Stimulated activated CD8-positive, alpha-beta memory T cell treated with anti-CD3 and anti-CD28 coated beads, Interleukin-12 subunit alpha, Interleukin-12 subunit beta, amount 100 ng/mL, for 24 hours (primary cell): ENCODE data around the gene ANKRD13A.

ENCODE experiments used
- DNase-seq: peaks from one replicate; pipeline ENCODE4 v3.0.0-alpha.2; 2020; ENCODE audit errors: extremely low read depth

The ANKRD13A gene

DNA sequence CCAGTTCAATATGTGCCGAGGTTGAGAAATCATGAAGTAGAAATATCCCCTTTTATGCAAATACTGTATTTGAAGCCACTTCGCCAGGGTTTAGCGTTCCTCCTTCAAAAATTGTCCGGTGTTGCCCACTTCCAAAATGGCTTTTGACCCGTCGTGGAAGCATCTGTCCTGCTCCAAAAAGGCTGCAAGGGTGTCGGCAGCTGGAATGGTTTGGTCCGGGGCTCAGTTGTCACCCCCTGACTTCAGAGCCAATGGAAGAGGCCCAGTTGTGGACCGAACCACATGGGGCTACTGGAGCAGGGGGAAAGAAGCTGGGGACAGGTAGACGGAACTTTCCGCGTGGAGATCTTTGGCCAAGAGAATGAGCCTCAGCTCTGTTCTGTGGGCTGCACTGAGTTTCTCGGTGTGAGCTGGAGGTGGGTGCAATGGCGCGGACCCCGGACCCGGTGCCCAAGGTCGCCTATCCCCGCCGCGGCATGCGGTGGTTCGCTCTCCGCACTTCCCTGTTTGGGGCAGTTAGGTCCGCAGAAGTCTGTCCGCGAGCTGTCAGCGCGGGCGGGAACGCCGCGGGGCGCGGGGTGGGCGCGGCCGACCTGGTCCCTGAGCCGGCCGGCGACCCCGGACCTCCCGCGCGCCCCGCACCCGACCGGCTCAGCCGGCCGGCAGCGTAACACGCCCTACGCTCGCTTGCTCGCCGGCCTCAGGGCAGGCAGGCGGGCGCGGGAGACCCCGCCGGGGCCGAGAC, at the start of gene ANKRD13A:
Gene ANKRD13A (plus strand): TSS at position 527 of the 745 bp plus-strand sequence. CDS start 259 bp downstream, outside the sequence.
- DNase-seq: peak; percentile 57

DNA sequence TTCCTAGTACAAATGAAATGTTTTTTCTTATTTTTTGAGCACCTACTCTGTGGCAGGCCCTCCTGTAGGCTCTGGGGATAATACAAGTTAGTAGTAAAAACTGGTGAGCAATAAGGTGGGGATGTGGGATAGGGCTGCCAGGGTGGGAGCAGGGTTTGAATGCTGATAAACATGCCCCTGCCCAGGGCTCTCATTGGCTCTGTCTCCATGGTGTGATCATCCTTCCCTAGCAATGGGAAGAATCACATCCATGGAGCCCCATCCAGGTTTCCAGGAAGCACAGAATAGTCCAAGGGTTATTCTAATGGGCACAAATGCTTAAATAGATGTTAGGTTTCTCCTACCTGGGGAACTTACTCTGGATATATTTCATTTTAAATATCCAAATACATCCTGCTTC, 48.6 kb upstream of the ANKRD13A start:
- DNase-seq: no peak

DNA sequence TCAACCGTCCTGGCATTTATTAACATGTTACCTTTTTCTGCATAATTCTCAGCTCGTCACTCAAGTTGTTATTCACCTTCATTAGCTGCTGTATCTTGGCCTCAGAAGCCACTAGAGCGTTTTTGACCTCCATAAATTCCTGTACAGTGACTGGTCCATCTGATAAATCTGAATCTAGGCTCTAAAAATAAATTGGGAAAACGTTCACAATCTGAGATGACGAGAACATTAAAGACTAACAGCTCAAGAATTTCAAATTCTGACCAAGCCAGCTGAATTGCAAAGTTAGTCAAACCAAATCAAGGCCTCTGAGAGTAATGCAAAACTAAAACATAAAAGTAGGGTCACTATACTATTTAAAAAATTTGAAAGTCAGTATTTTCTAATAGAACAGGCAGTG, 48.1 kb upstream of the ANKRD13A start:
- no peak for DNase-seq

DNA sequence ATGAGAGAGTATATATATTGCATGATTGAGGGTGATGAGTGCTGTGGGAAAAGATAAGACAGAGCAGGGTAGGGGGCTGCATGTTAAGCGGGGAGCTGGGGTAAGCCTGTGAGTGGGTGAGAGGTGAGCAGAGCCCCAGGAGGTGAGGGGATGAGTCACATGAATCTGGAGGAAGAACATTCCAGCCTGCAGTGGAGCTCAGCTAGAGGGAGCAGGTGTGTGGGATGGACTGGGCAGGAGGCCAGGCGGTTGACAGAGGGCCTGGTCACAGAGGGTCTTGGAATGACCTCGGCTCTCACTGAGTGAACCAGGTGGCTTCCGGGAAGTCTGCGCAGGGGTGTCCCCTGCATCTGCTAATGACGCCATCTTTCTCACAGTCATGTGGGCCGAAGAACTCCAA, 47.5 kb upstream of the ANKRD13A start:
- DNase-seq: no peak

DNA sequence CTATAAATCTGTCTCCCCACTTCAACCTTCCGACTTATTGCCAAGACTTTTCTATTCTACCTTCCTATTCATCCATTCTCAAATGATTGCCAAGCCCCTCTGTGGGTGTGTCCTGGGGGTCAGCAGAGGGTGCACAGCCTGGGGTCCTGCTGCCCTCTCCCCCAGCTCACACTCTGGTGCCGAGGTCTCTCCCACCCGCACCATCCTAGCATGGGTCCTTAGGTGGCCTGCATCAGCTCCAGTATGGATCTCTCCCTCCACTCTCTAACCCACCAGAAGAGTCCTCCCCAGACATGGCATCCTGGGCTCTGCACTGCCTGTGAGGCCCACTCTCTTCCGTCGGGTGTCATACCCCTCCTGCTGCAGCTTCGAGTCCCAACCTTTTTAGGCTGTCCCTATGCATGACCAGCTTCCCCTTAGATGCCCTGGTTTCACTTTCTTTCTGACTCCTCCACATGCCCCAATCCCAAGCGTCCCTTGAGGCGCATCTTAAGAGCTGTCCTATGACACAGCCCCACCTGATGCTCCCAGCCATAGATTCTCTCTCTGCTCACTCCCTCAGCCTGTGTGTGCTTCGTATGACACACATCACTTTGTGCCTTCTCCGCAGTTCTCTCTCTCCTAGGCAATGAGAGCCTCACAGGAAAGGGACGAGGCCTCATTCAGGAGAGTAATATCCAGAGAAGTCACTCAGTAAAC, 46.9 kb upstream of the ANKRD13A start:
- no peak for DNase-seq

DNA sequence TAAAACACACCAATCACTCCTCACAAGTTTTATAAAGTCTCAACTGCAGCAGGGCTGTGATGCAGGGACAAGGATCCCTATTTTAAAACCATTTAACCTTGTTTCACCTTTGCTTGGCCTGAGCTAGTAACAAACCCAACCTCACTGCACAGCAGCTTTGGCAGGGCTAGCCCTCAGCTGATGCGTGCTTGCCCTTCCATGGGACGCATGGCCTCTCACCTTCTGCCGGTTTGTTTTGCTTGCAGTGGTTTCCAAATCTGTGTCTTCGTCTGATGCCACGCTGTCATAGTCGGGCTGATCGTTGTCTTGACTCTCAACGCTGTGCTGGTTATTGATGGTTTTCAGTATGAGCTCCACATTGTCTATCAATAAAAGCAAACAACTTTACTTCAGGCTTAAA, 46.4 kb upstream of the ANKRD13A start:
- no peak for DNase-seq

DNA sequence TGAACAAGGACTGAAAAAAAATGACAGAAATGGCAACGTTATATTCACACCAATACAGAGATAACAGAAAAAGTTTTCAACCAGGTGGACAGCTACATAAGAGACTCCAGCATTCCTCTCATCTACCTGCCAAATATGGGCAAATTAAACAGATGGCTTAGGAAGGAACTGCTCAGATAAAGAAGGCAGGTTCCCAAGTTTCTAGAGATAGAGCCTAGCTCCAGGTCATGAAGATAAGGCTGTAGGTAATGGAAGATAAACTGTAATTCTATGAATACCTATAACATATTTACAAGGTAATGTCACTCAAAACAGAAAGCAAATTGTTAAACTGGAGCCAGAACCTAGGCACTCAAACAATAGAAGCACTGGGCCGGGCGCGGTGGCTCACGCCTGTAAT, 45.6 kb upstream of the ANKRD13A start:
- no peak for DNase-seq

DNA sequence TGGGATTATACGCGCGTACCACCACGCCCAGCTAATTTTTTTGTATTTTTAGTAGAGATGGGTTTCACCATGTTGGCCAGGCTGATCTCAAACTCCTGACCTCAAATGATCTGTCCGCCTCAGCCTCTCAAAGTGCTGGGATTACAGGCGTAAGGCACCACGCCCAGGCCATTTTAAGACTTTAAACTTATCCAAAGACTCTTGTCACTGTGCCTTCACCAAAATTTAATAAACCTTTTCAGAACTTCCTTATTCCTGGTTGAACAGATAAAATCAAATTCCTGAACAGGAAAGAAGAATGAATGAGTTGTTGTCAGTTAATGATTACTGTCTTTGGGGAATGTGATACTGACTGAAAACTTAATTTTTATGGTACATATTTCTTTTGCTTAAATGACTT, 40.9 kb upstream of the ANKRD13A start:
- no peak for DNase-seq

DNA sequence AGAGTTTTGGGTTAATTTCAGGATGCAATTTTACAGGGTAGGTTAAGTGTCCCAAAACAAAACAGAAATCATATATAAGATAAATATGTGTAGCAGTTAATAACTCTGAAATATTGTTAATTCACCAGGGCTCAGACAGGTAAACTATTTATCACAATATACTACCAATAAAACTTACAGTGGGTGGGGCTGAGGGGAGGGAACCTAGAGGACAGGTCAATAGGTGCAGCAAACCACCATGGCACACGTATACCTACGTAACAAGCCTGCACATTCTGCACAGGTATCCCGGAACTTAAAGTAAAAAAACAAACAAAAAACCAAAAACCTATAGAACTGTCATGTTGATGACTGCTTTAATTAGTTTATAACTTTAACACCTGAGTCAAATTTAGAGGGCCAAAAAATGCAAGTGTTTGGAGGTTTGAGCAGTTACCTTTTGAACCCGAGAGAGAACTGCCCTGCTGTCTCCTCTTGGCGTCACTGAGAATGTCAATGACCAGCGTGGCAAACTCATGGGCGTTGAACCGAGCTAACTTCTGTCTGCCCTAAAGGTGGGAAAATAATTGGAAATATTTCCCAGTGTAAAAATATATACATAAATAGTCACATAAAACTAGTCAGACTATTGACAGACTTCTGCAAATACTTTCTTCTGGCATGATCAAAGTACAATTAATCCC, 39.7 kb upstream of the ANKRD13A start:
- no peak for DNase-seq

DNA sequence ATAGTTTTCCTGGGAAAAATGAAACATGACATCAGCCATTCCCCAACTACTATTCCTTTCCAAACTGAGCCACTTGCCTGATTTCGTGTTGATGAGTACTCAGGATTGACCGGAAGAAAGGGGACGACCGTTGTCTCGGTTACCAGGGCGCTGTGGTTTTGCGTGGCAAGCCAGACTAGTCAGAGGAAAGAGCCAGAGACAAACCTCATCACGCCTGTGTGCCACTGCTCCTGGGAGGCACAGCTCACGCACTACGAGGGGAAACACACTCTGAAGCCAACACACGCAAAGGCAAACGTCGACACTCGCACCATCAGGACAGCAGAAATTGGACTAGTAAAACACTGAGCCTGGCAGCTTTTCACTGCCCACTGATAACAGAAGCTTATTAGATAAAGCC, 38.0 kb upstream of the ANKRD13A start:
- DNase-seq: no peak

DNA sequence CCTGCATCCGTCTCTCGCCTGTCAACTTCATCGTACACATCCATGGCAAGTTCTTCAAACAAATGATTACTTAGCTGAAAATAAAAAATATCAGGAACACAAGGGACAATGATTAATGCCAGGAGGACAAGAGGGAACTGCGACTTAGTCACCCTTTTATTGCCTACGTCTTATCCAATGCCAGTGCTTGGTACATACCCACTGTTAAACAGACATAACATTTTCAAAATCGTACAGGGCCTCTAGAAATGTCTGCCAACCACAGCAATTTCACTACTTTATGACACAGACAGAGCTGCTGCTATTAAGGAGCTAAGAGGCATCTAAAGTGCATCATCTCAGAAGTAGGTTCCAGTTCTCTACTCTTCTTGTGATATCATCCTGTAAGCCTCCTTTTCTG, 37.6 kb upstream of the ANKRD13A start:
- DNase-seq: no peak

DNA sequence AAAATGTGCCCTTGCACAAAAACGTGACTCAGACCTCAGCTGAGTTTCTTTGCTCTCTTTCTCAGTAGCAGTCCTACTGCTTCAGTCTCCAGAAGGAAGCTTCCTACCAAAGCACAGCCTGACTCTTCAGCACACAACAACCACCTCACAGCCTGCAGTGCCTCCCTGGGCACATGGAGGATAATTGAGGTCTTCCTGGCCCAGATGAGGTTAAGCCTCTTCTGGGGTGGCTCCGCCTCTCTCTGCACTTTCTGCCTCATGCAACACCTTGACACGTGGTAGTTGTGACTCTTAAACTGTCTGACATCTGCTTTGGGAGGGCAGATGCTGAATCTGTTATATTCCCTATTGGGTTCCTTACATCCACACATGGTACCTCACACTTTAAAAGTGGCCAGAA, 36.8 kb upstream of the ANKRD13A start:
- DNase-seq: no peak

DNA sequence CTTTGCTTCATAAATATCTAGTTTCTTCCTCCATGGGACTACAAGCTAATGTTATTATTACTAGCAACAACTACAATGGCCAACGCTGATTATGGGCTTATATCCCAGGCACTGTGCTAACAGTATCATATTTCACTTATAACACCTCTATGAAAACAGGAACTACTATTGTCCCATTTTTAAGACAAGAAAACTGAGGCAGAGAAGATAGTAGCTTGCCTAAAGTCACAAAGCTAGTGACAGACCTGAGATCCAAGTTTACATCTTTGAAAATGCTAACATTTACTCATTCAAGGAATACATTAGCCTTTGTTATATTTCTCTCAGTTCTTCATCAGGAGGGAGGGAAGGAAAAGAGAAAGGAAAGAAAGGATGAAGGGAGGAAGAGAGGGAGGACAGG, 35.9 kb upstream of the ANKRD13A start:
- no peak for DNase-seq

DNA sequence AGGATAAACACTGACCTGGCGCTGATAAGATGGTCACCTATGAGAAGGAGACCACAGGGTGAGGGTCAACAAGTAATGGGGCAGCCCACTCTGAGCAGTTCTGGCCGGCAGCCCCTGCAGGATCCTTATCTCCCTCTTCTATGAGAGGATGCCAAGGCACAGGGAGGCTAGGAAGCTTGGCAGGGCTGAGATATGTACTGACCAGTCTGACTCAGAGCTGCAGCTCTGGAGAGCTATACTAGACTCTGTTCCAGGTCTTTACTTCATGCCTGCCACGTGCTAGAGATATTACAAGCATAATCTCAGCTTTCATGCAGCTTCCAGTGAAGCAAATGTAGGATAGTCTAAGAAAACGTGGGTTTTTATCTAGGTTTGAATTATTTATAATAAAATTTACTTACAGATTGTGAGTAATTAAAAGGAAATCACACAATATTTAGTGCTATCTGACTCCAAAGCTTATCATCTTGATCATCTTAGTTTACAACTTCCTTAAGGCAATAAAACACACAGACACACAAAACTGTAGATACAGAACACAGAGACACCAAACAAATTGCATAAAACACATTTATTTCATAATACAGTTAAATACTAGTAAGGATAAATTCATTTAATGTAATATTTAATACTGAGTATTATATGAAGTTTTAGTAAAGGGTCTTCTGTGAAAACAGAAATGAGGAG, 35.3 kb upstream of the ANKRD13A start:
- DNase-seq: no peak

DNA sequence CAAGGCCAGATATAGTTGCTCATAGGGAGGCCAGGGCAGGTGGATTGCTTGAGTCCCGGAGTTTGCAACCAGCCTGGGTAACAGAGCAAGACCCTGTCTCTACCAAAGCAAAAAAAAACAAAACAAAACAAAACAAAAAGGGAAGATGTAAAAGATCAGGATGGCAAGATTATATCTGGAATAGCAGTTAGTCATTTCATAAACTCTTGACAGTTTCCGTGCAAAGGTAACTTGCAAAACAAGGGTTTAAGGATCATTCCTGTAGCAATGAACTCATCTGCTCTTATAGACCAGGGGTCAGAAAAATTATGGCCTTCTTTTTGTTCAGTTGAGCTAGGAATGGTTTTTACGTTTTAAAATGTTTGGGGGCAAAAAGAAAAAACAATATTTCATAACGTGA, 32.7 kb upstream of the ANKRD13A start:
- no peak for DNase-seq

DNA sequence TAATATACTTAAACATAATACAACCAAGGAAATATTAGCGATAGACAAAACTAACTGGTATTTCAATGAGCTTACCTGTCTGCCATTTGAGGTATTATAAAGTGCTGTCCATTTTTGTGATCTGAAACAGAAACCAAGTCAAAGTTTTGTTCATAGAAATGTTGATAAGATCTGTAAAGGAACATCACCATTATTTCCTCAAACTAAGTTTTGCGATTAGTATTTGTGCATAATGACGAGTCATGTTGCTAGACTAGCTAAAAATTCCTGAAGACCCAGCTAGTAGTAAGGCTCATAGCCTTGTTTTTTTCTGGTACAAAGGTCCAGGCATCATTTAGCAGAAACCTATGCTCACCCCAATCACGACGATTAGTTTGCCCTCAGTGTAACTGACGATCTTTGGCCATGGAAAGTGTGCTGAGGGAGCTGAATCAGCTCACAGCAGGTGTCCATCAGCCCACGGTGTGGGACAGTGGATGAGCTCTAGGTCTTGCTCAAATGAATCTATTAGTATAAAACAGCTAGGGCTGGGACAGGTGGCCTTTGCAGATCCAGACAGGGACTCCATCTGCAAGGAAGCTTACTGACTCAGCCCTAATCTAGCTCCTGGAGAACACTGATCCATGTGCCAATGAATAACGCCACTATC, 31.7 kb upstream of the ANKRD13A start:
- no peak for DNase-seq

DNA sequence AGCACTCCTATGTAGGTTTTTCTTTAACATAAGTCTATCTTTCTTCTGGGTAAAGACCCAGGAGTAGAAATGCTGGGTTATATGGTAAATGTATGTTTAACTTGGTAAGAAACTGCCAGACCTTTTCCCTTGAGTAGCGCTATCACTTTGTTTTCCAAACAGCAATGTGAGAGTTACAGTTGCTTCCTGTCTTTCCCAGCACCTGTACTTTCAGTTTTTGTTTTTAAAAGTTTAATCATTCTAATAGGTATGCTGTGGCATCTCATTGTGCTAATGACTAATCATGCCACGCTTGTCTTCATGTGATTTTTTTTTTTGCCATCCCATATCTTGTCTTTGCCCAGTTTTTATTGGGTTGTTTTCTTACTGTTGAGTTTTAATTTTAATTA, 31.2 kb upstream of the ANKRD13A start:
- DNase-seq: no peak

DNA sequence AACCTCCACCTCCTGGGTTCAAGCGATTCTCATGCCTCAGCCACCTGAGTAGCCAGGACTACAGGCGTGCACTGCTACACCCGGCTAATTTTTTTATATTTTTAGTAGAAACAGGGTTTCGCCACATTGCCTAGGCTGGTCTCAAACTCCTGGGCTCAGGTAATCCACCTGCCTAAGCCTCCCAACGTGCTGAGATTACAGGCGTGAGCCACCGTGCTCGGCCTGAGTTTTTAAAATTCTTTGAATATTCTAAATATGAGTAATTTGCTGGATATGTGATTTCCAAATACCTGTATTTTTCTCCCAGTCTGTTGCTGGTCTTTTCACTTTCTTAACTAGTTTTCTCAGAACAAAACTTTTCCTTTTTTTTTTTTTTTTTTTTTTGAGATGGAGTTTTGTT, 30.4 kb upstream of the ANKRD13A start:
- no peak for DNase-seq

DNA sequence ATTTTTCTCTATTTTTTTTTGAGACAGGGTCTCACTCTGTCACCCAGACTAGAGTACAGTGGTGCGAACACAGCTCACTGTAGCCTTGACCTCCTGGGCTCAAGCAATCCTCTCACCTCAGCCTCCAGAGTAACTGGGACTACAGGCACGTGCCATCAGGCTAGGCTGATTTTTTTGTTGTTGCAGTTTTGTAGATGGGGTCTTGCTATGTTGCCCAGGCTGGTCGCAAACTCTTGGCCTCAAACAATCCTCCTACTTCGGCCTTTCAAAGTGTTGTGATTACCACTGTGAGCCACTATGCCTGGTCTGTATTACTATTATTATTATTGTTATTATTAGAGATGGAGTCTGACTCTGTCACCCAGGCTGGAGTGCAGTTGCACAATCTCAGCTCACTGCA, 26.4 kb upstream of the ANKRD13A start:
- DNase-seq: no peak

DNA sequence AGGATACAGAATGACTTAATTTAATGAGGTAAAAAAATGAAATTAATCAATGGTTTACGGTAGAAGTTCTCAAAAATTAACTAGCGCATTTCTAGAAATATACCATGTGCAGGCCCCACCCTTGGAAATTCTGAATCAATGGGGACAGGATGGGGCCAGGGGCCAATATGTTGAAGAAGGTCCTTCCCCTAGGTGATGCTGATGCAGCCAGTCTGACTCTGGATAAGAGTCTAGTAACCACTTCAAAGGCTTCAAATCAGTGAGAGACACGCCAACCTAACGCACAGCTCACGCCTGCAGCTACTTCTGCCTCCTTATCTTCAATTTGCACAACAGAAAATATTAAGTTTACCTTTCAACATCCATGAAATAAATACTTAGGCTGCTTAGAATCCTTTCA, 17.9 kb upstream of the ANKRD13A start:
- no peak for DNase-seq

DNA sequence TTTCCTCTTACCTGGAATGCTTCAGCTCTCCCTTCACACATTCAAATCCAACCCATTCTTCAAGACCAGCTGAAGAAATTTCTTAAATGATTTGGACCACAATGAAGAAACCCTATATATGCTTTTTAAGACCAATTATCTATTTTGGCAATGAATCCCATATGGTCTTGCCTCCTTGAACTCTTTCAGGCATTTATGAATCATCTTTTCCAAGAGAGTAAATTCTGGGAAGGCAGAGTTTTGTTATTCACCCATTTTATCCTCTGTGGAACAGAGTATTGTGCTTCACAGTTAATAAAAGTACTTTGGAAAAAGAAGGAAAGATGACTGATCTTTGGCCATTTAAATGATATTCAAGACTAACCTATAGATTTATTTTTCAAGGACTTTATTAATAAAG, 17.0 kb upstream of the ANKRD13A start:
- DNase-seq: no peak
